ENCODE measurements around the gene MAGEA6.

DNA sequence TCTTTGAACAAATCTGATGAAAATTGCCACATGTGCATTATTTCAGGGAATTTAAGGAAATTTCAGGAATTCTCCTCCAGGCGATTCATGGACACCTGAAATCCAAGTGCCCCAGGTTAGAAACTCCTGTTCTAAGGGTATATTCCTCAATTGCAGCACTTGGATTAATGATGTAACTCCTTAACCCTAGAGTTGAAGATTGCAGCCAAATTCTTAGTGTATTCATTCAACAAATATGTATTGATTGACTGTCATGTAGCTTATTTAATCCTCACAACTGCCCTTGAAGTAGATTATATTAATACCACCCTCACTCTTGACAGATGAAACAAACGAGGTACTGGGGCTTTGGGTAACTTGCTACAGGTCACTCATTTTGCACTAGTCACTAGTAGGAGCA lies 49.8 kb upstream of the MAGEA6 start:
- TF ChIP-seq TAF1 (IDR thresholded peaks at IDR 0.05; ENCODE audit: low read depth), result no peak
- no peak for TF ChIP-seq EGR1 (IDR thresholded peaks at IDR 0.05)
- no peak for TF ChIP-seq EP300 (IDR thresholded peaks at IDR 0.05; ENCODE audit: borderline replicate concordance)
- TF ChIP-seq MAX (IDR thresholded peaks at IDR 0.05), result no peak
- TF ChIP-seq CREB1 (IDR thresholded peaks at IDR 0.05; ENCODE audit: low read depth), result no peak
- no peak for TF ChIP-seq YY1 (IDR thresholded peaks at IDR 0.05; ENCODE audit: low read depth)
- TF ChIP-seq FOXM1 (IDR thresholded peaks at IDR 0.05; ENCODE audit: borderline replicate concordance, low read depth), result no peak
- no peak for TF ChIP-seq USF1 (IDR thresholded peaks at IDR 0.05)
- TF ChIP-seq REST (IDR thresholded peaks at IDR 0.05; ENCODE audit: low read depth), result no peak
- TF ChIP-seq TCF12 (IDR thresholded peaks at IDR 0.05; ENCODE audit: low read depth), result no peak
- TF ChIP-seq ZBTB7A (IDR thresholded peaks at IDR 0.05; ENCODE audit: low read depth), result no peak
- TF ChIP-seq NFIC (IDR thresholded peaks at IDR 0.05), result no peak
